Vagina (tissue), 2 donors: ENCODE measurements around the gene SLC12A7.

Experiments used
- POLR2A ChIP-seq, 2 donors: fragments of 450-650 bp; IDR thresholded peaks; one replicate each; pipeline ENCODE4 v1.6.1; 2017; ENCODE audit warnings: antibody characterized with exemption in 2 of 2, mild to moderate bottlenecking in 2 of 2, moderate library complexity in 2 of 2
- POLR2AphosphoS5 ChIP-seq, 2 donors: sonication (generic); formaldehyde crosslinking; IDR thresholded peaks; one replicate each; pipeline ENCODE4 v1.9.0; 2017; ENCODE audit warnings: antibody characterized with exemption in 2 of 2, mild to moderate bottlenecking in 2 of 2, low read depth in 1 of 2; ENCODE audit not compliant: insufficient read depth in 1 of 2
- TF ChIP-seq, protein P1 (sequence below), 3 experiments: fragments of 450-650 bp in 2 of 3; fragments of 200-600 bp in 1 of 3; sonication (generic) in 1 of 3; IDR thresholded peaks; one replicate each; pipeline ENCODE4 v1.5.1; 2017 to 2019; ENCODE audit warnings: antibody characterized with exemption in 3 of 3, mild to moderate bottlenecking in 2 of 3, moderate library complexity in 2 of 3

DNA sequence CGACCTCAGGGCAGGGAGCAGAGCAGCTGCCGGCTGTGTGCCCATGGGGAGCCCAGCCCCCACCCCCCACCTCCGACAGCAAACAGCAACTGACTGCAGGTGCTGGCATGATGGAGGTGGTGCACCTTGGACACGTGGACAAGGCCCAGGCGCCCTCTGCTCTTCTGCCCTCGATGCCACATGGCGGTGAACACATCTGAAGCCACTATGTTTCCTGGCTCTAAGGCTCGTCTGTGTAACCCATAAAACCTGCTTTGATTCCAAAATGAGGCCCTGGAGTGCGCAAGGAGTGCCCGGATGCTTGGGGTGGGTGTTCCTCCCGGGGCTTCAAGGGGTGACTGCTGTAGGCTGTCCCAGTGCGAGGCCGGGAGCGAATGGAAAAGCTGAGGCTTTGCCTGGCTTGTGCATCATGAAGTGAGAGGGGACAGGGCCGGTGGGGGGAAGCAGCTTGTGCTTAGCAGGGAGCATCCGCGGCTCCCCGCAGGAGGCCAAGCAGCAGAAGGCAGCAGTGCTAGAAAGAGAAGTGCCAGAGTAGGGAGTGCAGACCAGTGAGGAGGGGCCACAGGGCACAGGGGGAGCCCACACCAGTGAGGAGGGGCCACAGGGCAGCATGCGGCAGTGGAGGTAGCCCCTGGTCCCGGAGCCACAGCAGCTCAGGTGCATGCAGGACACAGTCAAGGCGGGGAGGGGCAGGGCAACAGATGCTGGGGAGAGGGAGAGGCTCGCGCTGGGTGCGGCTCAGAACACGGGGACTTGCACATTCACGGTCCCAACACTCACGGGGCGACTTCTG, 73.2 kb downstream of the SLC12A7 start:
- TF ChIP-seq POLR2A (IDR thresholded peaks at IDR 0.05) (no peak), POLR2AphosphoS5 (IDR thresholded peaks at IDR 0.05; ENCODE audit: insufficient read depth in 1 of 2, low read depth in 1 of 2) (no peak)
- TF ChIP-seq, protein P1, sequence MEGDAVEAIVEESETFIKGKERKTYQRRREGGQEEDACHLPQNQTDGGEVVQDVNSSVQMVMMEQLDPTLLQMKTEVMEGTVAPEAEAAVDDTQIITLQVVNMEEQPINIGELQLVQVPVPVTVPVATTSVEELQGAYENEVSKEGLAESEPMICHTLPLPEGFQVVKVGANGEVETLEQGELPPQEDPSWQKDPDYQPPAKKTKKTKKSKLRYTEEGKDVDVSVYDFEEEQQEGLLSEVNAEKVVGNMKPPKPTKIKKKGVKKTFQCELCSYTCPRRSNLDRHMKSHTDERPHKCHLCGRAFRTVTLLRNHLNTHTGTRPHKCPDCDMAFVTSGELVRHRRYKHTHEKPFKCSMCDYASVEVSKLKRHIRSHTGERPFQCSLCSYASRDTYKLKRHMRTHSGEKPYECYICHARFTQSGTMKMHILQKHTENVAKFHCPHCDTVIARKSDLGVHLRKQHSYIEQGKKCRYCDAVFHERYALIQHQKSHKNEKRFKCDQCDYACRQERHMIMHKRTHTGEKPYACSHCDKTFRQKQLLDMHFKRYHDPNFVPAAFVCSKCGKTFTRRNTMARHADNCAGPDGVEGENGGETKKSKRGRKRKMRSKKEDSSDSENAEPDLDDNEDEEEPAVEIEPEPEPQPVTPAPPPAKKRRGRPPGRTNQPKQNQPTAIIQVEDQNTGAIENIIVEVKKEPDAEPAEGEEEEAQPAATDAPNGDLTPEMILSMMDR (IDR thresholded peaks at IDR 0.05), result no peak
